GM12873 (cell line): ENCODE results near the gene RALGAPA2.

Experiments used
- TF ChIP-seq, protein P1 (sequence below): IDR thresholded peaks from 2 replicates; pipeline ENCODE4 v1.5.1; 2012; ENCODE audit warnings: low read depth, mild to moderate bottlenecking, moderate library complexity, low read length, control low read depth; ENCODE audit not compliant: insufficient read depth; ENCODE audit errors: missing control alignments

The RALGAPA2 gene

DNA sequence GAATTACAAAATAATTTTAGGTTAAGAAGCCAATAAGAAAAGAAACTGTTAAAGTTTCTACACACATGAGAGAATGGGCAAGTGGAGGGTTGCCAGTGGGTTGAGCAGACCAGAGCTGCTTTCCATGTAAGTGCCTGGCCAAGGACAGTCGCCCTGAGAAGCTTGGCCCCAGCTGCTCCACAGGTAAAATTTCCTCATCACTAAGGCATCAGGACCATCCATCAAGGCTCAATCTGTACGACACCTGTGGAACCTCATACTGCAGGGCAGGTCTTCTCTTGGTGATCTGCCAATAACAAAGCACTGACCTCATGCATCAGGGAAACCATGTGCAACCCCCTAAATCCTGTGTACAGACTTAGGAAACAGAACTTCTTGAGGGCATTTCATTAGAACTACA, 229.1 kb downstream of the RALGAPA2 start:
- TF ChIP-seq, protein P1, sequence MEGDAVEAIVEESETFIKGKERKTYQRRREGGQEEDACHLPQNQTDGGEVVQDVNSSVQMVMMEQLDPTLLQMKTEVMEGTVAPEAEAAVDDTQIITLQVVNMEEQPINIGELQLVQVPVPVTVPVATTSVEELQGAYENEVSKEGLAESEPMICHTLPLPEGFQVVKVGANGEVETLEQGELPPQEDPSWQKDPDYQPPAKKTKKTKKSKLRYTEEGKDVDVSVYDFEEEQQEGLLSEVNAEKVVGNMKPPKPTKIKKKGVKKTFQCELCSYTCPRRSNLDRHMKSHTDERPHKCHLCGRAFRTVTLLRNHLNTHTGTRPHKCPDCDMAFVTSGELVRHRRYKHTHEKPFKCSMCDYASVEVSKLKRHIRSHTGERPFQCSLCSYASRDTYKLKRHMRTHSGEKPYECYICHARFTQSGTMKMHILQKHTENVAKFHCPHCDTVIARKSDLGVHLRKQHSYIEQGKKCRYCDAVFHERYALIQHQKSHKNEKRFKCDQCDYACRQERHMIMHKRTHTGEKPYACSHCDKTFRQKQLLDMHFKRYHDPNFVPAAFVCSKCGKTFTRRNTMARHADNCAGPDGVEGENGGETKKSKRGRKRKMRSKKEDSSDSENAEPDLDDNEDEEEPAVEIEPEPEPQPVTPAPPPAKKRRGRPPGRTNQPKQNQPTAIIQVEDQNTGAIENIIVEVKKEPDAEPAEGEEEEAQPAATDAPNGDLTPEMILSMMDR: no peak

DNA sequence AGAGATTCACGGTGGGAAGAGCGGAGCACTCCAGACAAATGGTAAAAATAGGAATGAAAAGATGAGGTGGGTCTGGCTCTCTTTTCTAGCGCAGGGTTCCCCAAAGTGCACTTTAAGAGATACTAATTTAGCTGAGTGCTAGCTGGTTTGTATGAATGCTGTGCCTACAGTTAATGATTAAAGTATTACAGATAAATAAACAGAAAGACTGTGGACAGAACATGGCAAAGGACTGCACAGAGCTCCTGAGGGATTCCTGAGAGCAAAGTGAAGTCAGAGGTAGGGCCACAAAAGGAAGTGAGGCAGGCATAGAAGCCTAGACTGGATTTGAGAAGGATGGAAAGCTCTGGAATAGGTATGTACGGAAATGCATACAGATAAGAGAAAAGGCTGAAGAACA, 230.0 kb downstream of the RALGAPA2 start:
- TF ChIP-seq, protein P1: no peak

DNA sequence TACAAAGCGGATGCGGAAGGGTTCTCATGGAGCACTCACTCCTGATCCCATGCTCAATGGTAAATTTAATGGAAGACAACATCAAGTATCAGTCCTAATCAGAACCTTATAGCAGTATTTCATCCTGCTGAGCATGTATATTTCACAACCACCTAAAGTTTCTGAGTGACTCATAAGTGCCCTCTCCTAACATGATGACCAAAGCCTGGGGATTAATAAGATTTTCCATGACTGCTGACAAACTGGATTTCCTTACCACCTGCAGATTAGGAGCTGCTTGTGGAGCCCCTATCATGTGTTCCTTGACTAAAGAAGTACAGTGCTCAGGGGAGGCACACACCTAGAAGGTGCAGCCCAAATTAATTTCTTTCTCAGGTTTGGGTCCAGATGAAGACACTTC, 231.8 kb downstream of the RALGAPA2 start:
- TF ChIP-seq, protein P1: no peak

DNA sequence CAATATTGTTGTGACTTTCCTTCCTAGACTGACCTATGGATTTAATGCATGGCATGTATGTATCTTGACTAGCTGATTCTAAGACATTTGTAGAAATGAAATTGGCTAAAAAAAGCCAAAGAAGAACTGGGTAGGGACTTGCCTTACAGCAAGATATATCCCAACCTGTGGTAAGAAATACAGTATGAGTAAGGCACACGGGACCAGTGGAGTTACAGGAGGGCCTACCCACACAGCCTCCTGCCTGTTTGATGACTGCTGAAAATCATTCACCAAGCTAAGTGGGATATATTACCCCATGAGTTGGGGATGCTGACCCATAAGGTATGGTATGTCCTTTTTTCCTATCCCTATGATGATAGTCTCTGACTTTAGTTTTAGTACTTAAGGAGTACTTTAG, 232.3 kb downstream of the RALGAPA2 start:
- TF ChIP-seq, protein P1: no peak

DNA sequence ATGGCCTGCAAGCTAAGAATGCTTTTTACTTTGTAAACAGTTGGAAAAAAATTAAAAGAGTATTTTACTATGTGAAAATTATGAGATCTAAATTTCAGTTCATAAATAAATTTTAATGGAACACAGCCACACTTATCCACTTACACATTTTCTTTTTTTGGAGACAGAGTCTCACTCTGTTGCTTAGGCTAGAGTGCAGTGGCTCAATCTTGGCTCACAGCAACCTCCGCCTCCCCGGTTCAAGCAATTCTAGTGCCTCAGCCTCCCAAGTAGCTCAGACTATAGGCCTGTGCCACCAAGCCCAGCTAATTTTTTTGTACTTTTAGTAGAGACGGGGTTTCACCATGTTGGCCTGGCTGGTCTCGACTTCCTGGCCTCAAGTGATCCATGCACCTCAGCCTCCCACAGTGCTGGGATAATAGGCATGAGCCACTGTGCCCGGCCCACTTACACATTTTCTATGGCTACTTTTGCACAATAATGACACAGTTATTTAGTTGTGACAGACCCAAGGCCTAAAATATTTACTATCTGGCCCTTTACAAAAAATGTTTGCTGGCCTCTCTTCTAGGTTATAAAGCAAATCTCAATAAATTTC, 234.9 kb downstream of the RALGAPA2 start:
- TF ChIP-seq, protein P1: no peak

DNA sequence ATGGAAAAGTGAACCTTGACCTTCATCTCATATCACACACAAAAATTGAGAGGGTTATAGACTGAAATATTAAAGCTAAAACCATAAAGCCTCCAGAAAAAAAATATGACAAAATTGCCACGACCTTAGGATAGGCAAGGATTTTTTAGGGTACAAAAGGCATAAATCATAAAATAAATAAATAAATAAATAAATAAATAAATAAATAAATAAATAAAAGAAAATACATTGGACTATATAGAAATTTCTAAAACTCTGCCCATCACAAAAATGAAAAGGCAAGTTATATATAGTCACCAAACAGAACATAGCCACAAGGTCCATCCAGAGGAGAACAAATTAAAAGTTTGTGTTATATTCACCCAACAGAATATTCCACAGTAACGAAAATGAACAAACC, 235.9 kb downstream of the RALGAPA2 start:
- TF ChIP-seq, protein P1: no peak

DNA sequence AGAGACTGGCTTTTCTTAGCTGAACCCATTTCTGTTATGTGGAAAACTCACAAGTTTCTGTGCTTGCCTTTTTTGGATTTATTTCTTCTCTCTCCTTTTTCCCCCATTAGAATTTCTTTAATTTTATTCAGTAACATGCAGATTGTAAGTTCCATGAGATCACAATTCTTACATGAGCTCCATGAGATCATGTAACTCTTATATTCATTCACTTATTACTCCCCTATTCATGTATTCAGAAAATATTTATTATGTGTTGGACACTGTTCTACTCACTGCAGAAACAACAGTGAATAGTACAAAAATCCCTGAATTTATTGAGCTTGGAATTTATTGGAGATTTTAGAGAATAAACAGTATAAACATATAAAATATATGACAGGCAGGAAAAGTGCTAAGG, 238.8 kb downstream of the RALGAPA2 start:
- TF ChIP-seq, protein P1: no peak

DNA sequence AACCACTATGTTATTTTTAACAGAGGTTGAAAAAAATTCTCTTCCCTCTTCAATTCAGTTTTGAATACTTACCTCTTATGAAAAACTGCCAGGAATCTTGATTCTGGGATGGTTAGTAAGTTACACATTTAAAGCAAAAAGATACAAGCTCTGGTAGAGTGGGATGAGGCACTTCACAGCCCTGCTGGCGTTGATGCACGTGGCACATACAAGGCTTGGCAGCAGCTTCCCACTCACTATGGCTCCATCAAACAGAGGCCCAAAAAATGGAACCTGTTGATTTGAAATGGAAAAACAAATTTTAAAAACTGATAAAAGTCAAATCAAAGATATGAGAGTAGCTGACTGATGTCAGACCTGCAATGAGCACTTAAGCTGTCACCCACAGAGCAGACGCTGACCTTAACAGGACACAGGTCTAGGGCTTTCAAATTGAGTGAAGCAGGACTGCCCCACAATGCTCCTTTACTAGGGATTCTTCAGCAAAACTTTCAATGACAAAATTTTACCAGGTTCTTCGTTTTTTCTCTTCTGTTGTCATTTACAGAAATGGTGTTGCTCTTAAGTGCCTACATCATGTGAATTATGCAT, 239.7 kb downstream of the RALGAPA2 start:
- TF ChIP-seq, protein P1: no peak
